Subcutaneous abdominal adipose tissue (tissue), 5 donors: ENCODE data around the gene SIK2.

Experiments used
- H3K27ac ChIP-seq: one replicate; pipeline ENCODE4 v1.7.0; 2013; ENCODE audit warnings: low read depth, mild to moderate bottlenecking, inconsistent platforms, low read length, moderate library complexity
- H3K27me3 ChIP-seq, 5 donors: one replicate each; pipeline ENCODE4 v1.7.0; 2013; ENCODE audit warnings: low read length in 5 of 5, inconsistent platforms in 1 of 5; ENCODE audit not compliant: control insufficient read depth in 5 of 5, insufficient read depth in 4 of 5
- H3K36me3 ChIP-seq, 5 donors: one replicate each; pipeline ENCODE4 v1.7.0; 2013; ENCODE audit warnings: low read length in 5 of 5; ENCODE audit not compliant: control insufficient read depth in 5 of 5, insufficient read depth in 5 of 5
- H3K4me1 ChIP-seq, 5 donors: one replicate each; pipeline ENCODE4 v1.7.0; 2013; ENCODE audit warnings: low read length in 5 of 5, mild to moderate bottlenecking in 3 of 5, moderate library complexity in 1 of 5; ENCODE audit not compliant: control insufficient read depth in 5 of 5, insufficient read depth in 5 of 5
- H3K4me3 ChIP-seq, 5 donors: one replicate each; pipeline ENCODE4 v1.7.0; 2013; ENCODE audit warnings: low read length in 5 of 5, low read depth in 1 of 5
- H3K9ac ChIP-seq, 5 donors: one replicate each; pipeline ENCODE4 v1.7.0; 2013; ENCODE audit warnings: low read length in 5 of 5, mild to moderate bottlenecking in 4 of 5, moderate library complexity in 3 of 5
- H3K9me3 ChIP-seq, 5 donors: one replicate each; pipeline ENCODE4 v1.7.0; 2013; ENCODE audit warnings: low read length in 5 of 5; ENCODE audit not compliant: control insufficient read depth in 5 of 5
- donor health status: healthy.
- donor health status: healthy.
- donor health status: healthy.
- donor health status: healthy.
- donor health status: healthy.

SIK2 gene

GRCh38 chr11:111665777-111666176 lies 63.5 kb downstream of the SIK2 start:
- Histone ChIP-seq H3K4me3 (no peak overlapping the region), H3K36me3 (peaks cover 4 to 24% (median 16%) of the 10 kb centered on the region in 5 donors), H3K9ac (no peak overlapping the region), H3K4me1 (peaks cover 8 to 48% (median 21%) of the 10 kb centered on the region in 5 donors), H3K27me3 (no peaks in the 10 kb centered on the region), H3K9me3 (no peaks in the 10 kb centered on the region), H3K27ac (no peak overlapping the region)

GRCh38 chr11:111668980-111669379 lies 66.7 kb downstream of the SIK2 start:
- Histone ChIP-seq H3K27ac (peak overlapping the region; percentile 48), H3K27me3 (no peaks in the 10 kb centered on the region), H3K4me3 (no peak overlapping the region), H3K4me1 (peaks cover 0 to 28% (median 6%) of the 10 kb centered on the region in 5 donors), H3K36me3 (peaks cover 19 to 45% (median 33%) of the 10 kb centered on the region in 5 donors), H3K9ac (no peak overlapping the region), H3K9me3 (no peaks in the 10 kb centered on the region)

GRCh38 chr11:111671383-111671782 lies 69.1 kb downstream of the SIK2 start:
- H3K4me1 ChIP-seq = peaks cover 0 to 17% (median 0%) of the 10 kb centered on the region in 5 donors
- peaks cover 29 to 67% (median 51%) of the 10 kb centered on the region in 5 donors for H3K36me3 ChIP-seq

GRCh38 chr11:111672949-111673348 lies 70.7 kb downstream of the SIK2 start:
- Histone ChIP-seq H3K4me1 (peaks cover 0 to 13% (median 0%) of the 10 kb centered on the region in 5 donors), H3K36me3 (peaks cover 29 to 59% (median 50%) of the 10 kb centered on the region in 5 donors), H3K27me3 (no peaks in the 10 kb centered on the region), H3K9ac (no peak overlapping the region), H3K4me3 (no peak overlapping the region), H3K9me3 (no peaks in the 10 kb centered on the region), H3K27ac (no peak overlapping the region)

More at GRCh38 chr11:111671383-111671782, 69.1 kb downstream of the SIK2 start:
- Histone ChIP-seq H3K27ac (no peak overlapping the region), H3K9ac (no peak overlapping the region), H3K9me3 (no peaks in the 10 kb centered on the region), H3K4me3 (no peak overlapping the region), H3K27me3 (no peaks in the 10 kb centered on the region)

GRCh38 chr11:111674941-111675340 lies 72.7 kb downstream of the SIK2 start:
- no peak overlapping the region for H3K9ac ChIP-seq
- H3K36me3 ChIP-seq = peaks cover 29 to 58% (median 49%) of the 10 kb centered on the region in 5 donors
- peaks cover 0 to 4% (median 0%) of the 10 kb centered on the region in 5 donors for H3K4me1 ChIP-seq
- H3K9me3 ChIP-seq = no peaks in the 10 kb centered on the region
- peak overlapping the region; percentile 84 for H3K27ac ChIP-seq
- no peak overlapping the region for H3K4me3 ChIP-seq
- no peaks in the 10 kb centered on the region for H3K27me3 ChIP-seq

- Histone ChIP-seq H3K36me3 (peaks cover 27 to 54% (median 47%) of the 10 kb centered on the region in 5 donors), H3K9ac (no peak overlapping the region), H3K27me3 (no peaks in the 10 kb centered on the region), H3K9me3 (no peaks in the 10 kb centered on the region), H3K4me1 (peaks cover 0 to 4% (median 0%) of the 10 kb centered on the region in 5 donors), H3K27ac (peak overlapping the region; percentile 84), H3K4me3 (no peak overlapping the region)
Measured at GRCh38 chr11:111675891-111676290, 73.6 kb downstream of the SIK2 start.

- Histone ChIP-seq H3K9ac (peak overlapping the region in 1 of 5 donors; percentile 45), H3K4me3 (no peak overlapping the region), H3K9me3 (no peaks in the 10 kb centered on the region), H3K27ac (peak overlapping the region; percentile 84), H3K4me1 (peaks cover 0 to 4% (median 0%) of the 10 kb centered on the region in 5 donors), H3K36me3 (peaks cover 16 to 43% (median 41%) of the 10 kb centered on the region in 5 donors), H3K27me3 (no peaks in the 10 kb centered on the region)
Measured at GRCh38 chr11:111676878-111677585, 74.8 kb downstream of the SIK2 start.

GRCh38 chr11:111680486-111681175 lies 78.4 kb downstream of the SIK2 start:
- H3K9me3 ChIP-seq = no peaks in the 10 kb centered on the region
- H3K4me1 ChIP-seq = peaks cover 0 to 9% (median 0%) of the 10 kb centered on the region in 5 donors
- no peak overlapping the region for H3K4me3 ChIP-seq
- H3K36me3 ChIP-seq = peaks cover 7 to 30% (median 22%) of the 10 kb centered on the region in 5 donors
- H3K9ac ChIP-seq = no peak overlapping the region
- H3K27ac ChIP-seq = peak overlapping the region; percentile 25
- no peaks in the 10 kb centered on the region for H3K27me3 ChIP-seq

- Histone ChIP-seq H3K9me3 (no peaks in the 10 kb centered on the region), H3K9ac (peak overlapping the region in 1 of 5 donors; percentile 13), H3K36me3 (peaks cover 13 to 30% (median 24%) of the 10 kb centered on the region in 5 donors), H3K27ac (peak overlapping the region; percentile 34), H3K27me3 (no peaks in the 10 kb centered on the region), H3K4me1 (peaks cover 0 to 6% (median 0%) of the 10 kb centered on the region in 5 donors), H3K4me3 (no peak overlapping the region)
Measured at GRCh38 chr11:111683806-111684205, 81.6 kb downstream of the SIK2 start.

- Histone ChIP-seq H3K27ac (peak overlapping the region; percentile 34), H3K9ac (peak overlapping the region in 1 of 5 donors; percentile 13), H3K4me1 (peaks cover 0 to 5% (median 0%) of the 10 kb centered on the region in 5 donors), H3K36me3 (peaks cover 17 to 34% (median 29%) of the 10 kb centered on the region in 5 donors), H3K27me3 (no peaks in the 10 kb centered on the region), H3K4me3 (no peak overlapping the region), H3K9me3 (no peaks in the 10 kb centered on the region)
Measured at GRCh38 chr11:111684251-111684650, 82.0 kb downstream of the SIK2 start.
